LNCAP (cell line): ENCODE measurements around the gene SUN3.

ENCODE experiments used
- TF ChIP-seq, protein P1 (sequence below): fragments of 450-650 bp; IDR thresholded peaks from 2 replicates; pipeline ENCODE4 v1.5.1; 2017; ENCODE audit warnings: mild to moderate bottlenecking

The SUN3 gene

DNA sequence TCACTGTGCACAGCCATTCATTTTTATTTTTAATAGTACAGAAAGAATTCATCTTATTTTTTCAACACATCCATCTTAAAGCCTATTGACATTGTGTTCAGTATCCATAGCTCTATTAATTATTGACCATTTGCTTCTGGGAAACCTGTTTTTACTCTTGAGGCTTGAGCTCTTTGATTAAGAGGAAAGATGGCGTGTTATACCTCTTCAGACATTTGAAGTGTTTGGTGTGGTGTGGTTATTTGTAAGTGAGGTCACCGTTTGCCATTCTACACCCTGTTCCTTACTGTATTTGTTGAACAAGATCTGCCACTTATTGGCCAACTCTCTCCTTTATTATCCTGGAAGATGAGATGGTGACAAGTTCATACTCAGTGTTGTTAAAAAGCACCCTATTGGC lies 24.8 kb upstream of the SUN3 start:
- TF ChIP-seq, protein P1, sequence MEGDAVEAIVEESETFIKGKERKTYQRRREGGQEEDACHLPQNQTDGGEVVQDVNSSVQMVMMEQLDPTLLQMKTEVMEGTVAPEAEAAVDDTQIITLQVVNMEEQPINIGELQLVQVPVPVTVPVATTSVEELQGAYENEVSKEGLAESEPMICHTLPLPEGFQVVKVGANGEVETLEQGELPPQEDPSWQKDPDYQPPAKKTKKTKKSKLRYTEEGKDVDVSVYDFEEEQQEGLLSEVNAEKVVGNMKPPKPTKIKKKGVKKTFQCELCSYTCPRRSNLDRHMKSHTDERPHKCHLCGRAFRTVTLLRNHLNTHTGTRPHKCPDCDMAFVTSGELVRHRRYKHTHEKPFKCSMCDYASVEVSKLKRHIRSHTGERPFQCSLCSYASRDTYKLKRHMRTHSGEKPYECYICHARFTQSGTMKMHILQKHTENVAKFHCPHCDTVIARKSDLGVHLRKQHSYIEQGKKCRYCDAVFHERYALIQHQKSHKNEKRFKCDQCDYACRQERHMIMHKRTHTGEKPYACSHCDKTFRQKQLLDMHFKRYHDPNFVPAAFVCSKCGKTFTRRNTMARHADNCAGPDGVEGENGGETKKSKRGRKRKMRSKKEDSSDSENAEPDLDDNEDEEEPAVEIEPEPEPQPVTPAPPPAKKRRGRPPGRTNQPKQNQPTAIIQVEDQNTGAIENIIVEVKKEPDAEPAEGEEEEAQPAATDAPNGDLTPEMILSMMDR: no peak

DNA sequence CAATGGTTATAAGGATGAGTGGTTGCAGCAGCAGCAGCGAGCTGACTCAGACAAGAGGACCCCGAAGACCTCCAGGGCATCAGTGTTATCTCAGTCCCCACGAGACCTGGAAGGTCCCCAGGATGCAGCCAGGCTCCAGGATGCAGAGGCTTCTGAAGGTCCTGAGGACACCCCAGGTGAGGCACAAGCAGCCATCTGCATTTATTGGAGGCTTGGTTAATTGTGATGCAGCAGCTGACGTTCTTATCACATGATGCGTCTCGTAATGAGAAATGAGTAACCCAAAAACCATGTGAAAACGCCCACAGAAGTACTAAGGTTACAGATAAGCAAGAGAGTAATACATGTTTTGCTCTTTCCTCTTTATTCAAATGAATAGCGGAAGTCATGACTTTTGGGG lies 23.8 kb upstream of the SUN3 start:
- TF ChIP-seq, protein P1: no peak

DNA sequence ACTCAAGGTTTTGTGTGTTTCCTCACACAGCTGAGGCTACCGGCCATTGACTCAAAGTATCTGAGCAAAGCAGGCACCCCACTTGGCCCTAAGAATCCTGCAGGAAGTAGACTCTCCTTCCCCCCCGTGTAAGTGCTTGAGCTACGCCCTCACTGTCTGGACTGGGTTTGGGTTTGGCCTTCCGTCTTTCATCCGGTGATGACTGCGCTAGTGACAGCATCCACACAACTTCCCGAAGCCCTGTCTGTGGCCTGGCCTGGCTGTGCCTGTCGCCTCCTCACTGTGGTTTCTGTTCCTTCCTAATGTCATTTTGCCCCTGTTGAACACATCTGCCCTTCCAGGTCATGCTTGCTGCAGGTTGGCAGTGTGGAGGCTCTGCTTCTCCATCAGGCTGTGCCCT lies 20.9 kb upstream of the SUN3 start:
- TF ChIP-seq, protein P1: no peak

GRCh38 chr7:48048113-48048512 lies 19.2 kb upstream of the SUN3 start:
- TF ChIP-seq, protein P1: no peak

DNA sequence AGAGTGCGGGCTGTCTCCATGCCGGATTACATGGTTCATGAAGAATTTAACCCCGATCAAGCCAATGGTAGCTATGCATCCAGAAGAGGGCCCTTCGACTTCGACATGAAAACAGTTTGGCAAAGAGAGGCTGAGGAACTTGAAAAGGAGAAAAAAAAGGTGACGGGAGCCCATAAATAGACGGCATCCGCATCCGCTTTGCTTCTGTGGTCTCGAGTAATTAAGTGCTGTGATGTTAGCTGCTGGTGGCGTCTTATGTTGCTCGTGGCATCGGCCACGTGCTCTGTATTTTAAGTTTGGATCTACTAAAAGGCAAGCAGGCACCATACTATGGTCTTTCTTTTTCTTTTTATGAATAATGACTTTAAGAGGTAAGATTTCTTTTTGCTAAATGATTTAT lies 17.6 kb upstream of the SUN3 start:
- TF ChIP-seq, protein P1: no peak

- TF ChIP-seq, protein P1: no peak
Measured at GRCh38 chr7:48045195-48045765, 16.4 kb upstream of the SUN3 start.

GRCh38 chr7:48042636-48043035 lies 13.7 kb upstream of the SUN3 start:
- TF ChIP-seq, protein P1: no peak

GRCh38 chr7:48042216-48042615 lies 13.3 kb upstream of the SUN3 start:
- TF ChIP-seq, protein P1: no peak
